Breast epithelium (tissue), 4 donors: ENCODE results near the gene PTPRN2. TPM values are rescaled to one million over a fixed set of nuclear protein-coding genes. Genes with fewer than 3 reads are reported as not detected.

Source experiments
- DNase-seq, 2 donors: peaks; one replicate each; pipeline ENCODE4 v3.0.0-alpha.2; 2019; ENCODE audit warnings: low spot score in 2 of 2
- H3K27ac ChIP-seq, 2 donors: fragments of 200-600 bp; sonication (generic) in 1 of 2; one replicate each; pipeline ENCODE4 v1.5.1; 2016 to 2019; ENCODE audit warnings: mild to moderate bottlenecking in 1 of 2
- H3K27me3 ChIP-seq, 2 donors: fragments of 200-600 bp; sonication (generic) in 1 of 2; one replicate each; pipeline versions ENCODE4 v1.5.1 to v1.6.0; 2017 to 2019; ENCODE audit warnings: control low read depth in 1 of 2, mild to moderate bottlenecking in 1 of 2
- H3K36me3 ChIP-seq: fragments of 200-600 bp; one replicate; pipeline ENCODE4 v1.5.1; 2019
- H3K4me1 ChIP-seq, 2 donors: fragments of 200-600 bp; sonication (generic); one replicate each; pipeline ENCODE4 v1.5.1; 2016 to 2019; ENCODE audit warnings: control low read depth in 1 of 2
- H3K4me3 ChIP-seq, 3 donors: fragments of 200-600 bp; sonication (generic); 1 replicate in 2 of 3; 2 replicates in 1 of 3; pipeline ENCODE4 v1.5.1; 2016 to 2019; ENCODE audit warnings: mild to moderate bottlenecking in 3 of 3, moderate library complexity in 2 of 3
- H3K9me3 ChIP-seq, 2 donors: fragments of 200-600 bp; sonication (generic) in 1 of 2; one replicate each; pipeline ENCODE4 v1.5.1; 2016 to 2019; ENCODE audit warnings: control low read depth in 1 of 2
- CTCF ChIP-seq, 3 donors: fragments of 450-650 bp; IDR thresholded peaks; one replicate each; pipeline ENCODE4 v1.5.1; 2016 to 2017; ENCODE audit warnings: antibody characterized with exemption in 3 of 3, mild to moderate bottlenecking in 3 of 3, moderate library complexity in 3 of 3
- POLR2A ChIP-seq: fragments of 450-650 bp; IDR thresholded peaks from one replicate; pipeline ENCODE4 v1.6.1; 2016; ENCODE audit warnings: antibody characterized with exemption, mild to moderate bottlenecking, moderate library complexity
- POLR2AphosphoS5 ChIP-seq, 3 donors: sonication (generic); formaldehyde crosslinking; IDR thresholded peaks; one replicate each; pipeline ENCODE4 v1.6.1; 2017; ENCODE audit warnings: antibody characterized with exemption in 3 of 3
- intact Hi-C: fragments of 100-400 bp; cut with DNase I; formaldehyde crosslinking; loops from one replicate; pipeline ENCODE4 v1.15.1; 2023; ENCODE audit warnings: low total_unique reads
- total RNA-seq, 3 donors: library from RNA; depleted of rRNA; stranded (reverse); fragments of >200 nt; gene quantifications; one replicate each; pipeline ENCODE4 v1.1.0, GENCODE V29; 2016

PTPRN2 gene
- total RNA-seq, 3 donors from 2014 or later, result 1.6 to 2.2 (median 2.2) TPM

- peaks cover 0 to 5% of the 10 kb centered on the region in 2 donors for H3K27me3 ChIP-seq
- H3K4me3 ChIP-seq, result no peak overlapping the region
- TF ChIP-seq POLR2AphosphoS5 (IDR thresholded peaks at IDR 0.05) (no peak), POLR2A (no peak), CTCF (IDR thresholded peaks at IDR 0.05) (no peak)
- no peak overlapping the region for H3K27ac ChIP-seq
- H3K9me3 ChIP-seq, result peaks cover 9 to 24% of the 10 kb centered on the region in 2 donors
- no peaks in the 10 kb centered on the region for H3K36me3 ChIP-seq
- DNase-seq, result peak in 1 of 2 donors; percentile 34
- no peaks in the 10 kb centered on the region for H3K4me1 ChIP-seq
- intact Hi-C loops, result no loop called here
Observed at GRCh38 chr7:158358926-158359645, 228.5 kb downstream of the PTPRN2 start.

GRCh38 chr7:158357898-158358821, 229.5 kb downstream of the PTPRN2 start:
- no peak overlapping the region for H3K4me3 ChIP-seq
- peaks cover 0 to 5% of the 10 kb centered on the region in 2 donors for H3K27me3 ChIP-seq
- H3K4me1 ChIP-seq, result no peaks in the 10 kb centered on the region
- DNase-seq, result peak in 1 of 2 donors; percentile 33
- H3K36me3 ChIP-seq, result no peaks in the 10 kb centered on the region
- no peak overlapping the region for H3K27ac ChIP-seq
- TF ChIP-seq POLR2AphosphoS5 (IDR thresholded peaks at IDR 0.05) (no peak), CTCF (IDR thresholded peaks at IDR 0.05) (no peak), POLR2A (no peak)
- H3K9me3 ChIP-seq, result peaks cover 17 to 28% of the 10 kb centered on the region in 2 donors
- intact Hi-C loops, result no loop called here

- Histone ChIP-seq H3K4me3 (no peak overlapping the region), H3K4me1 (no peaks in the 10 kb centered on the region), H3K27me3 (peaks cover 0 to 8% of the 10 kb centered on the region in 2 donors), H3K27ac (no peak overlapping the region), H3K9me3 (peaks cover 17 to 28% of the 10 kb centered on the region in 2 donors), H3K36me3 (no peaks in the 10 kb centered on the region)
- peak in 1 of 2 donors; percentile 15 for DNase-seq
- no peak for TF ChIP-seq POLR2AphosphoS5 (IDR thresholded peaks at IDR 0.05)
- TF ChIP-seq CTCF (IDR thresholded peaks at IDR 0.05), result no peak
- TF ChIP-seq POLR2A, result no peak
- intact Hi-C loops, result no loop called here
Observed at GRCh38 chr7:158357106-158357897, 230.3 kb downstream of the PTPRN2 start.

GRCh38 chr7:158356454-158356853, 231.2 kb downstream of the PTPRN2 start:
- H3K4me1 ChIP-seq, result no peaks in the 10 kb centered on the region
- no peak for TF ChIP-seq POLR2A
- no peak for TF ChIP-seq POLR2AphosphoS5 (IDR thresholded peaks at IDR 0.05)
- no peak for TF ChIP-seq CTCF (IDR thresholded peaks at IDR 0.05)
- H3K27me3 ChIP-seq, result peaks cover 0 to 9% of the 10 kb centered on the region in 2 donors
- no peaks in the 10 kb centered on the region for H3K36me3 ChIP-seq
- peaks cover 17 to 28% of the 10 kb centered on the region in 2 donors for H3K9me3 ChIP-seq
- H3K4me3 ChIP-seq, result no peak overlapping the region
- intact Hi-C loops, result no loop called here
- no peak for DNase-seq
- H3K27ac ChIP-seq, result no peak overlapping the region
